Measurements from ENCODE around the gene CCDC7. TPM values are rescaled to one million over a fixed set of nuclear protein-coding genes. Genes with fewer than 3 reads are reported as not detected.

CCDC7 gene
- total RNA-seq, 2 donors from 2014 or later, result 1.9 to 4.3 TPM

GRCh38 chr10:32901815-32902214, 455.9 kb downstream of the CCDC7 start:
- no peak for TF ChIP-seq CTCF (conservative IDR thresholded peaks at IDR 0.05)
- Mint-ChIP-seq H3K27me3 (ENCODE audit: insufficient read depth) (no peaks in the 10 kb centered on the region), H3K36me3 (ENCODE audit: low read depth) (peaks cover 45% of the 10 kb centered on the region), H3K27ac (no peak overlapping the region), H3K9me3 (no peaks in the 10 kb centered on the region), H3K4me1 (no peaks in the 10 kb centered on the region), H3K4me3 (no peak overlapping the region)
- Histone ChIP-seq H3K4me3 (ENCODE audit: low read length) (no peak overlapping the region), H3K4me1 (ENCODE audit: control insufficient read depth, insufficient read depth, low read length) (no peaks in the 10 kb centered on the region), H3K27me3 (ENCODE audit: control insufficient read depth, insufficient read depth, low read length, poor library complexity, severe bottlenecking) (no peaks in the 10 kb centered on the region), H3K36me3 (ENCODE audit: control insufficient read depth, insufficient read depth, low read length) (peaks cover 65% of the 10 kb centered on the region), H3K9me3 (ENCODE audit: control insufficient read depth, low read length) (no peaks in the 10 kb centered on the region), H3K9ac (ENCODE audit: extremely low read depth, low read length, poor library complexity, severe bottlenecking) (no peak overlapping the region), H3K27ac (ENCODE audit: low read depth, low read length) (no peak overlapping the region)
- DNase-seq, result no peak
- 93 to 100% methylated on average over 5 to 9 of the region's 9 CpGs for WGBS, 2 experiments (ENCODE audit: insufficient coverage in 1 of 2, insufficient read length in 1 of 2)

- no peak overlapping the region for H3K27ac ChIP-seq (ENCODE audit: low read depth, low read length)
- WGBS, 2 experiments (ENCODE audit: insufficient coverage in 1 of 2, insufficient read length in 1 of 2), result 89 to 94% methylated on average over 3 of the region's 3 CpGs
Measured at GRCh38 chr10:32905466-32905865, 459.5 kb downstream of the CCDC7 start.

GRCh38 chr10:32906595-32906994, 460.7 kb downstream of the CCDC7 start:
- H3K4me1 ChIP-seq (ENCODE audit: control insufficient read depth, insufficient read depth, low read length), result no peaks in the 10 kb centered on the region
- Mint-ChIP-seq H3K27me3 (ENCODE audit: insufficient read depth) (no peaks in the 10 kb centered on the region), H3K27ac (peak overlapping the region; percentile 11), H3K9me3 (no peaks in the 10 kb centered on the region), H3K4me3 (no peak overlapping the region), H3K4me1 (peaks cover 7% of the 10 kb centered on the region), H3K36me3 (ENCODE audit: low read depth) (peaks cover 48% of the 10 kb centered on the region)
- peaks cover 77% of the 10 kb centered on the region for H3K36me3 ChIP-seq (ENCODE audit: control insufficient read depth, insufficient read depth, low read length)
- no peak overlapping the region for H3K9ac ChIP-seq (ENCODE audit: extremely low read depth, low read length, poor library complexity, severe bottlenecking)
- no peak for DNase-seq
- no peak overlapping the region for H3K4me3 ChIP-seq (ENCODE audit: low read length)
- 95 to 100% methylated on average over 2 to 4 of the region's 4 CpGs for WGBS, 2 experiments (ENCODE audit: insufficient coverage in 1 of 2, insufficient read length in 1 of 2)
- no peaks in the 10 kb centered on the region for H3K27me3 ChIP-seq (ENCODE audit: control insufficient read depth, insufficient read depth, low read length, poor library complexity, severe bottlenecking)
- no peaks in the 10 kb centered on the region for H3K9me3 ChIP-seq (ENCODE audit: control insufficient read depth, low read length)
- TF ChIP-seq CTCF (conservative IDR thresholded peaks at IDR 0.05), result no peak
- H3K27ac ChIP-seq (ENCODE audit: low read depth, low read length), result no peak overlapping the region

More at GRCh38 chr10:32905466-32905865, 459.5 kb downstream of the CCDC7 start:
- H3K9me3 ChIP-seq (ENCODE audit: control insufficient read depth, low read length), result no peaks in the 10 kb centered on the region
- H3K4me1 Mint-ChIP-seq, result peaks cover 7% of the 10 kb centered on the region
- no peaks in the 10 kb centered on the region for H3K27me3 Mint-ChIP-seq (ENCODE audit: insufficient read depth)
- H3K27me3 ChIP-seq (ENCODE audit: control insufficient read depth, insufficient read depth, low read length, poor library complexity, severe bottlenecking), result no peaks in the 10 kb centered on the region
- peak overlapping the region; percentile 0 for H3K27ac Mint-ChIP-seq
- H3K4me1 ChIP-seq (ENCODE audit: control insufficient read depth, insufficient read depth, low read length), result no peaks in the 10 kb centered on the region
- H3K9ac ChIP-seq (ENCODE audit: extremely low read depth, low read length, poor library complexity, severe bottlenecking), result no peak overlapping the region
- no peaks in the 10 kb centered on the region for H3K9me3 Mint-ChIP-seq
- H3K36me3 Mint-ChIP-seq (ENCODE audit: low read depth), result peaks cover 42% of the 10 kb centered on the region
- DNase-seq, result no peak
- H3K36me3 ChIP-seq (ENCODE audit: control insufficient read depth, insufficient read depth, low read length), result peaks cover 67% of the 10 kb centered on the region
- no peak for TF ChIP-seq CTCF (conservative IDR thresholded peaks at IDR 0.05)
- no peak overlapping the region for H3K4me3 ChIP-seq (ENCODE audit: low read length)
- H3K4me3 Mint-ChIP-seq, result no peak overlapping the region

All from endodermal cell (in vitro differentiated cells).